C4-2B (cell line): Measurements from ENCODE around the gene ALKBH5.

Source experiments
- CTCF ChIP-seq: fragments of 450-650 bp; conservative IDR thresholded peaks from 2 replicates; pipeline ENCODE4 v1.5.1; 2017; ENCODE audit warnings: mild to moderate bottlenecking
- ZFX ChIP-seq: fragments of 450-650 bp; IDR thresholded peaks from 2 replicates; pipeline ENCODE4 v1.6.1; 2017

GRCh38 chr17:18226284-18226945 lies 42.8 kb downstream of the ALKBH5 start:
- TF ChIP-seq CTCF (no peak), ZFX (no peak)
